OCI-LY7 (cell line): ENCODE measurements around the gene ZNF778. TPM values are rescaled to one million over a fixed set of nuclear protein-coding genes. Genes with fewer than 3 reads are reported as not detected.

Experiments used
- BruUV-seq: library from RNA; stranded (reverse); fragments of 400-500 nt; replicated peaks from 2 replicates; lab custom pipeline; 2021; lab: Mats Ljungman, UMichigan
- CTCF ChIA-PET: fragments of 300-600 bp; sonication (Branson Sonifier 250); formaldehyde crosslinking; loops from one replicate; lab custom pipeline; 2022; ENCODE audit warnings: antibody characterized with exemption; ENCODE audit not compliant: unreplicated experiment; lab: Charles Lee
- POLR2A ChIA-PET: fragments of 300-600 bp; sonication (Branson Sonifier 250); formaldehyde crosslinking; loops from one replicate; lab custom pipeline; 2022; ENCODE audit warnings: antibody characterized with exemption; lab: Charles Lee
- DNase-seq: peaks from one replicate; pipeline ENCODE4 v3.0.0-alpha.2; 2015; ENCODE audit warnings: low spot score
- H2AFZ ChIP-seq: fragments of 200-600 bp; sonication (generic), shearing (Covaris generic); 2 replicates; pipeline ENCODE4 v1.6.1; 2014; ENCODE audit warnings: mild to moderate bottlenecking, antibody characterized with exemption, low read length, moderate library complexity
- H3K27ac ChIP-seq: fragments of 200-600 bp; sonication (generic); 2 replicates; pipeline ENCODE4 v1.5.1; 2014; ENCODE audit warnings: mixed run types, low read depth, mild to moderate bottlenecking, moderate library complexity, low read length, inconsistent platforms; ENCODE audit not compliant: poor library complexity, severe bottlenecking
- H3K36me3 ChIP-seq: fragments of 200-600 bp; sonication (generic); 2 replicates; pipeline ENCODE4 v1.6.1; 2014; ENCODE audit warnings: mild to moderate bottlenecking, antibody characterized with exemption, low read length, moderate library complexity, mixed read lengths; ENCODE audit not compliant: insufficient read depth
- H3K4me1 ChIP-seq: fragments of 200-600 bp; sonication (generic); 2 replicates; pipeline ENCODE4 v1.5.1; 2014; ENCODE audit warnings: mild to moderate bottlenecking, low read length; ENCODE audit not compliant: insufficient read depth, poor library complexity, severe bottlenecking
- H3K4me2 ChIP-seq: fragments of 200-600 bp; sonication (generic); 2 replicates; pipeline ENCODE4 v1.6.1; 2014; ENCODE audit warnings: mild to moderate bottlenecking, low read length
- H3K4me3 ChIP-seq: fragments of 200-600 bp; sonication (generic); 2 replicates; pipeline ENCODE4 v1.5.1; 2014; ENCODE audit warnings: mild to moderate bottlenecking, low read depth, low read length; ENCODE audit not compliant: poor library complexity, severe bottlenecking
- H3K79me2 ChIP-seq: fragments of 200-600 bp; sonication (generic); 2 replicates; pipeline ENCODE4 v1.6.1; 2016; ENCODE audit warnings: low read depth, mild to moderate bottlenecking, low read length, moderate library complexity, mixed read lengths; ENCODE audit not compliant: insufficient read depth
- H3K9me2 ChIP-seq: fragments of 200-600 bp; sonication (generic); 2 replicates; pipeline ENCODE4 v1.6.1; 2016; ENCODE audit warnings: mild to moderate bottlenecking, low read length, mixed read lengths; ENCODE audit not compliant: insufficient read depth
- H3K9me3 ChIP-seq: fragments of 200-600 bp; sonication (generic); 2 replicates; pipeline ENCODE4 v1.6.1; 2014; ENCODE audit warnings: mild to moderate bottlenecking, mixed run types, low read length, mixed read lengths
- H4K20me1 ChIP-seq: fragments of 200-600 bp; sonication (generic); 2 replicates; pipeline ENCODE4 v1.6.1; 2014; ENCODE audit warnings: mild to moderate bottlenecking, antibody characterized with exemption, low read length, moderate library complexity, mixed read lengths; ENCODE audit not compliant: insufficient read depth
- CTCF ChIP-seq: fragments of 200-600 bp; sonication (generic); conservative IDR thresholded peaks from 2 replicates; pipeline ENCODE4 v1.5.1; 2014; ENCODE audit warnings: mild to moderate bottlenecking, antibody characterized with exemption, low read length, moderate library complexity, mixed read lengths
- EZH2phosphoT487 ChIP-seq: fragments of 200-600 bp; sonication (generic); IDR thresholded peaks from 2 replicates; pipeline ENCODE4 v1.6.1; 2018; ENCODE audit warnings: low read depth, borderline replicate concordance, mild to moderate bottlenecking, mixed run types, antibody characterized with exemption, low read length, moderate library complexity, mixed read lengths
- intact Hi-C: fragments of 100-400 bp; cut with micrococcal nuclease; formaldehyde crosslinking; loops from one replicate; pipeline ENCODE4 v1.10.0; 2022; ENCODE audit not compliant: unreplicated experiment
- total RNA-seq, 2 experiments: library from RNA; depleted of rRNA in 1 of 2; stranded (reverse); fragments of >200 nt in 1 of 2; shearing (Covaris generic) in 1 of 2; gene quantifications; 2 replicates each; pipeline ENCODE4 v1.2.3, GENCODE V29; 2014 to 2022

Gene ZNF778
- total RNA-seq, 2 experiments from 2014 or later: 9.4 to 9.9 TPM

GRCh38 chr16:89175280-89176146 is 42.0 kb upstream of the ZNF778 start:
- H3K9me2 ChIP-seq: no peaks in the 10 kb centered on the region
- intact Hi-C loops: no loop called here
- no peaks in the 10 kb centered on the region for H3K79me2 ChIP-seq
- POLR2A ChIA-PET: no interaction called here
- no peak overlapping the region for H3K27ac ChIP-seq
- H3K4me3 ChIP-seq: no peak overlapping the region
- TF ChIP-seq CTCF (no peak), EZH2phosphoT487 (no peak)
- H3K9me3 ChIP-seq: no peaks in the 10 kb centered on the region
- no TSS peak for BruUV-seq
- H3K4me2 ChIP-seq: no peak overlapping the region
- H3K36me3 ChIP-seq: no peaks in the 10 kb centered on the region
- DNase-seq: no peak
- peaks cover 10% of the 10 kb centered on the region for H3K4me1 ChIP-seq
- H4K20me1 ChIP-seq: no peaks in the 10 kb centered on the region
- no peak overlapping the region for H2AFZ ChIP-seq
- CTCF ChIA-PET: interaction anchor here (0.6 kb wide), 1 partner anchor 17 kb away, joined by 5 read pairs; no protein-coding TSS in a partner anchor

- no peaks in the 10 kb centered on the region for H3K9me2 ChIP-seq
- TF ChIP-seq CTCF (no peak), EZH2phosphoT487 (no peak)
- no peak overlapping the region for H3K4me3 ChIP-seq
- CTCF ChIA-PET: no interaction called here
- H2AFZ ChIP-seq: no peak overlapping the region
- intact Hi-C loops: no loop called here
- POLR2A ChIA-PET: no interaction called here
- no peaks in the 10 kb centered on the region for H3K36me3 ChIP-seq
- BruUV-seq: no TSS peak
- no peak overlapping the region for H3K27ac ChIP-seq
- H4K20me1 ChIP-seq: no peaks in the 10 kb centered on the region
- no peak for DNase-seq
- no peaks in the 10 kb centered on the region for H3K9me3 ChIP-seq
- H3K4me1 ChIP-seq: peaks cover 4% of the 10 kb centered on the region
- no peaks in the 10 kb centered on the region for H3K79me2 ChIP-seq
- no peak overlapping the region for H3K4me2 ChIP-seq
These were observed 41.3 kb upstream of the ZNF778 start for GRCh38 chr16:89176147-89176690.

GRCh38 chr16:89176717-89177116 is 40.8 kb upstream of the ZNF778 start:
- no peaks in the 10 kb centered on the region for H3K9me3 ChIP-seq
- no peaks in the 10 kb centered on the region for H3K36me3 ChIP-seq
- H3K4me3 ChIP-seq: no peak overlapping the region
- peaks cover 2% of the 10 kb centered on the region for H3K4me1 ChIP-seq
- no peaks in the 10 kb centered on the region for H3K9me2 ChIP-seq
- H3K79me2 ChIP-seq: no peaks in the 10 kb centered on the region
- CTCF ChIA-PET: no interaction called here
- no peak overlapping the region for H2AFZ ChIP-seq
- no peak for TF ChIP-seq EZH2phosphoT487
- TF ChIP-seq CTCF: no peak
- BruUV-seq: no TSS peak
- POLR2A ChIA-PET: interaction anchor here (0.6 kb wide), 1 partner anchor 155 kb away, joined by 4 read pairs; no protein-coding TSS in a partner anchor
- intact Hi-C loops: no loop called here
- H4K20me1 ChIP-seq: no peaks in the 10 kb centered on the region
- DNase-seq: no peak
- no peak overlapping the region for H3K27ac ChIP-seq
- H3K4me2 ChIP-seq: no peak overlapping the region
